Esophagus squamous epithelium (tissue), 4 donors: ENCODE data around the gene IL10RA.

ENCODE experiments used
- POLR2A ChIP-seq, 4 donors: fragments of 450-650 bp; IDR thresholded peaks; one replicate each; pipeline ENCODE4 v1.6.1; 2017; ENCODE audit warnings: antibody characterized with exemption in 4 of 4, mild to moderate bottlenecking in 4 of 4, moderate library complexity in 3 of 4
- TF ChIP-seq, protein P1 (sequence below), 6 experiments: fragments of 450-650 bp in 4 of 6; fragments of 200-600 bp in 2 of 6; sonication (generic) in 2 of 6; IDR thresholded peaks; one replicate each; pipeline ENCODE4 v1.5.1; 2016 to 2019; ENCODE audit warnings: antibody characterized with exemption in 6 of 6, mild to moderate bottlenecking in 4 of 6, moderate library complexity in 4 of 6

DNA sequence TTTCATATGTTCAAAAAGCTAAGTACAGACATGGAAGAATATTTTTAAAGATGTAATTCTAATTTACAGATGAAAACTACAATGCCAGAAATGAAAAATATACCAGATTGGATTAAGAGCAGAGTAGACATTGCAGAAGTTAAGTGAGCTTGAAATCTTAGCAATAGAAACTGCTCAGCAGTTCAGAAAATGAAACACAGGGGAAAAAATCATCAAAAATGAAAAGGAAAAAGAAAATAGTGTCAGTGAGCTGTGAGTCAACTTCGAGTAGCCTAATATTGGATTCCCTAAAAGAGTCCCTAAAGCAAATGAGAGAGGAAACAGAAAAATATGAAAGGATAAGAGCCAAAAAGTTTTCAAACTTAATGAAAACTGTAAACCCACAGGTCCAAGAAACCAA lies 25.8 kb upstream of the IL10RA start:
- TF ChIP-seq, protein P1, sequence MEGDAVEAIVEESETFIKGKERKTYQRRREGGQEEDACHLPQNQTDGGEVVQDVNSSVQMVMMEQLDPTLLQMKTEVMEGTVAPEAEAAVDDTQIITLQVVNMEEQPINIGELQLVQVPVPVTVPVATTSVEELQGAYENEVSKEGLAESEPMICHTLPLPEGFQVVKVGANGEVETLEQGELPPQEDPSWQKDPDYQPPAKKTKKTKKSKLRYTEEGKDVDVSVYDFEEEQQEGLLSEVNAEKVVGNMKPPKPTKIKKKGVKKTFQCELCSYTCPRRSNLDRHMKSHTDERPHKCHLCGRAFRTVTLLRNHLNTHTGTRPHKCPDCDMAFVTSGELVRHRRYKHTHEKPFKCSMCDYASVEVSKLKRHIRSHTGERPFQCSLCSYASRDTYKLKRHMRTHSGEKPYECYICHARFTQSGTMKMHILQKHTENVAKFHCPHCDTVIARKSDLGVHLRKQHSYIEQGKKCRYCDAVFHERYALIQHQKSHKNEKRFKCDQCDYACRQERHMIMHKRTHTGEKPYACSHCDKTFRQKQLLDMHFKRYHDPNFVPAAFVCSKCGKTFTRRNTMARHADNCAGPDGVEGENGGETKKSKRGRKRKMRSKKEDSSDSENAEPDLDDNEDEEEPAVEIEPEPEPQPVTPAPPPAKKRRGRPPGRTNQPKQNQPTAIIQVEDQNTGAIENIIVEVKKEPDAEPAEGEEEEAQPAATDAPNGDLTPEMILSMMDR (IDR thresholded peaks at IDR 0.05): no peak
- TF ChIP-seq POLR2A (IDR thresholded peaks at IDR 0.05): no peak
